ENCODE data around the gene GRB2.

DNA sequence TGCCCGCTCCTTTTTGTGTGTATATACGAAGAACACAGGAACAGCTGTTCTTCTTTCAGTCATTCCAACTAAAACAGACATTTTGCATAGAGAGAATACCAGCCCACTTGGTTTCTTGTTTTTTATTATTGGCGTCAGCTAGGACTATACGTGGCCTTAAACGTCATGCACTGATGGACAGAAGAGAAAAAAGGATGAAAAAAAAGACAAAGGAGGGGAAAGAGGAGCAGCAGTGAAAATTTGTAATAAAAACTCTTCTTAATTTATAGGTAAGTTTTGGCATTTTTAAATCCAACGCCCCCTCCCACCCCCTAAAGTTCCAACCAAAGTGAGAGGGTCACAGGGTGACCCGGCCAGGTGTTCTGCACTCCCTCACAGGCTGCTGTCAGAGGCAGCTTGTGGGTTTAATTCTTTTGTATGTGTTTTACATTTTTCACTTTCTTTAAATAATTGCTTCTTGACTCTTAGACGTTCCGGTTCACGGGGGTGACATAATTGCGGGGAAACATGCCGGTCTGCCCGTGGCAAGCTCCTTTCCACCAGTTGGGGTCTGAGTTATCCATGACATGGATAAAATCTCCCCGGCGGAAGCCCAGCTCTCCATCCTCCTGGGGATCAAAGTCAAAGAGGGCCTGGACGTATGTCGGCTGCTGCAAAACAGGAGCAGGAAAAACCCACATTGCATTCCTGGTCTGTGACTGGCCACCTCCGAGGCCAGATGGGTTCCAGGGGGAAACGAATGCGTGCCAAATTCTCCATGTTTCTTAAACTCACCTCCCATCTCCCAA lies 85.4 kb downstream of the GRB2 start:
- TF ChIP-seq, protein P1, sequence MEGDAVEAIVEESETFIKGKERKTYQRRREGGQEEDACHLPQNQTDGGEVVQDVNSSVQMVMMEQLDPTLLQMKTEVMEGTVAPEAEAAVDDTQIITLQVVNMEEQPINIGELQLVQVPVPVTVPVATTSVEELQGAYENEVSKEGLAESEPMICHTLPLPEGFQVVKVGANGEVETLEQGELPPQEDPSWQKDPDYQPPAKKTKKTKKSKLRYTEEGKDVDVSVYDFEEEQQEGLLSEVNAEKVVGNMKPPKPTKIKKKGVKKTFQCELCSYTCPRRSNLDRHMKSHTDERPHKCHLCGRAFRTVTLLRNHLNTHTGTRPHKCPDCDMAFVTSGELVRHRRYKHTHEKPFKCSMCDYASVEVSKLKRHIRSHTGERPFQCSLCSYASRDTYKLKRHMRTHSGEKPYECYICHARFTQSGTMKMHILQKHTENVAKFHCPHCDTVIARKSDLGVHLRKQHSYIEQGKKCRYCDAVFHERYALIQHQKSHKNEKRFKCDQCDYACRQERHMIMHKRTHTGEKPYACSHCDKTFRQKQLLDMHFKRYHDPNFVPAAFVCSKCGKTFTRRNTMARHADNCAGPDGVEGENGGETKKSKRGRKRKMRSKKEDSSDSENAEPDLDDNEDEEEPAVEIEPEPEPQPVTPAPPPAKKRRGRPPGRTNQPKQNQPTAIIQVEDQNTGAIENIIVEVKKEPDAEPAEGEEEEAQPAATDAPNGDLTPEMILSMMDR (IDR thresholded peaks at IDR 0.05; ENCODE audit: low read depth, low read length) = no peak
- TF ChIP-seq EZH2phosphoT487 (IDR thresholded peaks at IDR 0.05; ENCODE audit: low read depth) = no peak
